Loucy (cell line): ENCODE data around the gene ZSWIM9.

Experiments used
- EZH2phosphoT487 ChIP-seq: fragments of 200-600 bp; IDR thresholded peaks from 2 replicates; pipeline ENCODE4 v1.6.1; 2018; ENCODE audit warnings: antibody characterized with exemption, mild to moderate bottlenecking, moderate library complexity, borderline replicate concordance
- TF ChIP-seq, protein P1 (sequence below): fragments of 200-600 bp; sonication (generic); conservative IDR thresholded peaks from 2 replicates; pipeline ENCODE4 v1.5.1; 2014; ENCODE audit warnings: mild to moderate bottlenecking, antibody characterized with exemption, low read length

DNA sequence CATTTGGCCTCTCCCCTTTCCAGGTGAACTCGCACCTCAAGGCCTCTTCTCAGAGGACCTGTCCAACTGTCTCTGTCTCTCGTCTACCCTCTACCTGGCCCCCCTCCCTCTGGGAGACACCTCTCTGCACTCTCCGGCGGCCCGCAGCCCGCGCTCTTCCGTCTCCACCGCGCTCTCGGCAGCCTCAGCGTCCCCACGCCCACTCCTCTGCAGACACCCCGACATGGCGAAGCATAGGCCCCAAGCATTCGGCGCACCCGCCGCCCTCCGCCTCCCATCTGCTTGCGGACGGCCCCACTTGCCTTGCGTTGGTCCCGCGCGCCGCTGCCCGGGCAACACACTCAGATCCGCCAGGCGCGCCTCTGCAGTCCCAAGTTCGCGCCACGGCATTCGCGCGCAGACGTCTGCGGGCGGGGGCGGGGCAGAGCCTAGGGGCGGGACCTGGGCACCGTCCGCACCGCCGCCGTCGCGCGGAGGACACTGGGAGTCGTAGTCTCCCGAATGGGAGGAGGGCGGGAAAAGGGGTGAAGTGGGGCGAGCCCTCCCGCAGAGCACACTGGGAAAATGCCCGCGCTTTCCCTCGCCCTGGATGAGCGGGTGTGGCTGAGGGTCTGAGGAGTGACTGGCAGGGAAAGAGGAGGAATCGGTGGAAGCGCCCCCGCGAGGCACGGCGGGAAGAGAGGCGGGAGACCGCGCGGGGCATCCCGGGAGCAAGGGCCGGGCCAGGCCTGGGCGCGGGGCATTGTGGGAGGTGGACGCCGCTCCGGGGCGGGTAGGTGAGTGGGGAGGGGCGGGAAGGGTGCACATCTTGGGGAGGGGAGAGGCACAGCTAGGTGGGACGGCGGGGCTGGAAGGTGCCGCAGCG, at the start of gene ZSWIM9, which contains the start of gene LIG1:
- TF ChIP-seq, protein P1, sequence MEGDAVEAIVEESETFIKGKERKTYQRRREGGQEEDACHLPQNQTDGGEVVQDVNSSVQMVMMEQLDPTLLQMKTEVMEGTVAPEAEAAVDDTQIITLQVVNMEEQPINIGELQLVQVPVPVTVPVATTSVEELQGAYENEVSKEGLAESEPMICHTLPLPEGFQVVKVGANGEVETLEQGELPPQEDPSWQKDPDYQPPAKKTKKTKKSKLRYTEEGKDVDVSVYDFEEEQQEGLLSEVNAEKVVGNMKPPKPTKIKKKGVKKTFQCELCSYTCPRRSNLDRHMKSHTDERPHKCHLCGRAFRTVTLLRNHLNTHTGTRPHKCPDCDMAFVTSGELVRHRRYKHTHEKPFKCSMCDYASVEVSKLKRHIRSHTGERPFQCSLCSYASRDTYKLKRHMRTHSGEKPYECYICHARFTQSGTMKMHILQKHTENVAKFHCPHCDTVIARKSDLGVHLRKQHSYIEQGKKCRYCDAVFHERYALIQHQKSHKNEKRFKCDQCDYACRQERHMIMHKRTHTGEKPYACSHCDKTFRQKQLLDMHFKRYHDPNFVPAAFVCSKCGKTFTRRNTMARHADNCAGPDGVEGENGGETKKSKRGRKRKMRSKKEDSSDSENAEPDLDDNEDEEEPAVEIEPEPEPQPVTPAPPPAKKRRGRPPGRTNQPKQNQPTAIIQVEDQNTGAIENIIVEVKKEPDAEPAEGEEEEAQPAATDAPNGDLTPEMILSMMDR, result no peak
- TF ChIP-seq EZH2phosphoT487, result no peak
